Keratinocyte (primary cell): ENCODE data around the gene PLA2G4F.

Experiments
- CTCF ChIP-seq, 3 experiments: IDR thresholded peaks in 1 of 3; conservative IDR thresholded peaks in 1 of 3; optimal IDR thresholded peaks in 1 of 3; 2 replicates in 2 of 3; 3 replicates in 1 of 3; pipeline versions ENCODE3 to v1.5.1; 2011; ENCODE audit warnings: low read length in 3 of 3, mild to moderate bottlenecking in 3 of 3, moderate library complexity in 2 of 3, control low read depth in 1 of 3, inconsistent platforms in 1 of 3; ENCODE audit not compliant: insufficient read depth in 2 of 3; ENCODE audit errors: extremely low read depth in 1 of 3
- EZH2 ChIP-seq: IDR thresholded peaks from one replicate; pipeline ENCODE4 v1.6.1; 2012; ENCODE audit warnings: inconsistent platforms, mild to moderate bottlenecking, low read length, moderate library complexity

DNA sequence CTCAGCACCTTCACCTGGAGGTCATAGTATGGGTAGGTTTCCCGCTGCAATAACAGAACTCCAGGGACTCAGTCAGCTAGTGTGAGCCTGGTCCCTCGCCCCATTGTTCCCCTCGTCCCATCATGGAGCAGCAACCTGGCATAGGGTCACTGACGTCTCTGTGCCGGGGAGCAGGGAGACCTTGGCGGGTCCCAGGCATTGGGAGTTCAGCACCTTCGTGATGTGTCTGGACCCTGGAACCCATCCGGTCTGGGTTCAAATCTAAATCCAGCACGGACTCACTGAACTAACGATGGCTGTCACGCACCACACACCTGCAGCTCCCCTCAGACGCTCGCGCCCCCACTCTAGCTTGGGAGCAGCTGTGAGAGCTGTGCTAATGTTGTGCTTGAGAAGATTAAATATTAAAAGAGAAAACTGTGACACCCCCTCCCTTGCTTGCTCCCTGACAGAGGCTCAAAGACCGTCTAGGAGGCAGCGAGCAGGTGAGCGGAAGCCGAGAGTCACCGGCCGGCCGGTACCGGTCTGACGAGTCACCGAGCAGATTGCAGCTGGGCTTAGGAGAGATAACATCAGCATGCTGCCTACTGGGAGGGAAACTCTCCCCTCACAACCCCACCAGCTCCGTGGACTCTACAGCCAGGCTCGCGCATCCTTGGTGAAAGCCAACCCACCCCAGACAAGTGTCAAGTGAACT lies 742 bp downstream of the PLA2G4F start:
- TF ChIP-seq EZH2: no peak
- TF ChIP-seq CTCF (optimal IDR thresholded peaks at IDR 0.05 in 1 of 3, IDR thresholded peaks at IDR 0.05 in 1 of 3, conservative IDR thresholded peaks at IDR 0.05 in 1 of 3; ENCODE audit: extremely low read depth in 1 of 3, insufficient read depth in 2 of 3, low read length in 3 of 3): no peak
